PC-9 (cell line): ENCODE results near the gene NECTIN1. TPM values are rescaled to one million over a fixed set of nuclear protein-coding genes. Genes with fewer than 3 reads are reported as not detected.

Experiments used
- BruUV-seq: library from RNA; stranded (reverse); fragments of 400-500 nt; replicated peaks from 2 replicates; lab custom pipeline; 2021; lab: Mats Ljungman, UMichigan
- CTCF ChIA-PET: fragments of 300-600 bp; sonication (Branson Sonifier 250); formaldehyde crosslinking; loops from one replicate; lab custom pipeline; 2022; ENCODE audit warnings: antibody characterized with exemption; lab: Charles Lee
- POLR2A ChIA-PET: fragments of 300-600 bp; sonication (Branson Sonifier 250); formaldehyde crosslinking; loops from one replicate; lab custom pipeline; 2022; ENCODE audit warnings: antibody characterized with exemption; ENCODE audit not compliant: unreplicated experiment; lab: Charles Lee
- DNase-seq, 2 experiments: peaks; one replicate each; pipeline versions ENCODE4 v3.0.0 to v3.0.0-alpha.2; 2015 to 2022; ENCODE audit warnings: mixed read lengths in 1 of 2
- H2AFZ ChIP-seq: fragments of 200-600 bp; sonication (generic); 2 replicates; pipeline ENCODE4 v1.8.1; 2017; ENCODE audit warnings: antibody characterized with exemption
- H3F3A ChIP-seq: fragments of 200-600 bp; sonication (generic); 2 replicates; pipeline ENCODE4 v1.8.1; 2017; ENCODE audit warnings: antibody characterized with exemption, mild to moderate bottlenecking, low read depth; ENCODE audit not compliant: insufficient read depth
- H3K27ac ChIP-seq: fragments of 200-600 bp; sonication (generic); 2 replicates; pipeline ENCODE4 v1.6.1; 2016; ENCODE audit warnings: mixed run types
- H3K27me3 ChIP-seq: fragments of 200-600 bp; sonication (generic); 2 replicates; pipeline ENCODE4 v1.6.1; 2016; ENCODE audit warnings: low read depth, mixed run types; ENCODE audit not compliant: insufficient read depth
- H3K36me3 ChIP-seq: fragments of 200-600 bp; sonication (generic); 2 replicates; pipeline ENCODE4 v1.6.1; 2016; ENCODE audit warnings: low read depth, mixed run types
- H3K4me1 ChIP-seq: fragments of 200-600 bp; sonication (generic); replicated peaks from 2 replicates; pipeline ENCODE4 v1.6.1; 2016; ENCODE audit warnings: mixed run types; ENCODE audit not compliant: insufficient read depth
- H3K4me2 ChIP-seq: fragments of 200-600 bp; sonication (generic); 2 replicates; pipeline ENCODE4 v1.6.1; 2017; ENCODE audit warnings: mixed run types
- H3K4me3 ChIP-seq: fragments of 200-600 bp; sonication (generic); 2 replicates; pipeline ENCODE4 v1.6.1; 2016; ENCODE audit warnings: mixed run types
- H3K79me2 ChIP-seq: fragments of 200-600 bp; sonication (generic); 2 replicates; pipeline ENCODE4 v1.6.1; 2017; ENCODE audit warnings: low read depth, mixed run types
- H3K9me2 ChIP-seq: fragments of 200-600 bp; sonication (generic); 2 replicates; pipeline ENCODE4 v1.8.1; 2017; ENCODE audit warnings: mild to moderate bottlenecking; ENCODE audit not compliant: insufficient read depth
- H3K9me3 ChIP-seq: fragments of 200-600 bp; sonication (generic); 2 replicates; pipeline ENCODE4 v1.8.1; 2016; ENCODE audit warnings: low read depth; ENCODE audit not compliant: insufficient read depth
- H4K20me1 ChIP-seq: fragments of 200-600 bp; sonication (generic); 2 replicates; pipeline ENCODE4 v1.8.1; 2017; ENCODE audit not compliant: insufficient read depth
- CTCF ChIP-seq: fragments of 200-600 bp; sonication (generic); conservative IDR thresholded peaks from 2 replicates; pipeline ENCODE4 v1.6.1; 2017; ENCODE audit warnings: mixed run types, antibody characterized with exemption, mild to moderate bottlenecking, moderate library complexity
- EZH2 ChIP-seq: fragments of 200-600 bp; sonication (generic); IDR thresholded peaks from 2 replicates; pipeline ENCODE4 v1.8.0; 2017; ENCODE audit warnings: antibody characterized with exemption, low read depth
- intact Hi-C: fragments of 100-400 bp; cut with micrococcal nuclease; formaldehyde crosslinking; loops from one replicate; pipeline ENCODE4 v1.10.0; 2022; ENCODE audit not compliant: unreplicated experiment
- total RNA-seq: library from RNA; stranded (reverse); gene quantifications from 2 replicates; pipeline ENCODE4 v1.2.3, GENCODE V29; 2021

The NECTIN1 gene
- total RNA-seq, 1 experiment from 2014 or later: 17.6 TPM

GRCh38 chr11:119774172-119774763 is 45.3 kb upstream of the NECTIN1 start:
- H3K4me1 ChIP-seq: no peaks in the 10 kb centered on the region
- no peak overlapping the region for H3K27ac ChIP-seq
- no peak overlapping the region for H2AFZ ChIP-seq
- TF ChIP-seq EZH2 (no peak), CTCF (no peak)
- no peaks in the 10 kb centered on the region for H3K79me2 ChIP-seq
- intact Hi-C loops: no loop called here
- H3K9me3 ChIP-seq: no peaks in the 10 kb centered on the region; the same call in 1 of the 2 replicates
- no peaks in the 10 kb centered on the region for H3F3A ChIP-seq
- peak in 1 of 2 experiments; percentile 19 for DNase-seq
- no peak overlapping the region for H3K4me2 ChIP-seq
- CTCF ChIA-PET: no interaction called here
- H3K4me3 ChIP-seq: no peak overlapping the region
- POLR2A ChIA-PET: no interaction called here
- H3K36me3 ChIP-seq: no peaks in the 10 kb centered on the region
- H4K20me1 ChIP-seq: no peaks in the 10 kb centered on the region
- no peaks in the 10 kb centered on the region for H3K9me2 ChIP-seq
- peaks cover 79% of the 10 kb centered on the region for H3K27me3 ChIP-seq
- no TSS peak for BruUV-seq

- Histone ChIP-seq H3K4me1 (no peaks in the 10 kb centered on the region), H3K9me3 (no peaks in the 10 kb centered on the region; the same call in 1 of the 2 replicates), H4K20me1 (no peaks in the 10 kb centered on the region), H3K36me3 (no peaks in the 10 kb centered on the region), H3K4me2 (no peak overlapping the region), H3K4me3 (no peak overlapping the region), H3K79me2 (no peaks in the 10 kb centered on the region), H3K27me3 (peaks cover 78% of the 10 kb centered on the region), H3K27ac (no peak overlapping the region), H3F3A (no peaks in the 10 kb centered on the region), H2AFZ (no peak overlapping the region), H3K9me2 (no peaks in the 10 kb centered on the region)
- TF ChIP-seq CTCF (no peak), EZH2 (no peak)
- intact Hi-C loops: no loop called here
- no TSS peak for BruUV-seq
- POLR2A ChIA-PET: interaction anchor here (0.6 kb wide), 1 partner anchor 321 kb away, joined by 3 read pairs; no protein-coding TSS in a partner anchor
- no peak for DNase-seq
- CTCF ChIA-PET: no interaction called here
Measured at GRCh38 chr11:119772641-119773415, 43.8 kb upstream of the NECTIN1 start.

GRCh38 chr11:119772076-119772475 is 43.1 kb upstream of the NECTIN1 start:
- Histone ChIP-seq H3F3A (no peaks in the 10 kb centered on the region), H3K36me3 (no peaks in the 10 kb centered on the region), H3K27ac (no peak overlapping the region), H3K27me3 (peaks cover 77% of the 10 kb centered on the region), H4K20me1 (no peaks in the 10 kb centered on the region), H3K9me2 (no peaks in the 10 kb centered on the region), H3K9me3 (no peaks in the 10 kb centered on the region; the same call in 1 of the 2 replicates), H2AFZ (no peak overlapping the region), H3K4me1 (no peaks in the 10 kb centered on the region), H3K4me2 (no peak overlapping the region), H3K79me2 (no peaks in the 10 kb centered on the region), H3K4me3 (no peak overlapping the region)
- POLR2A ChIA-PET: no interaction called here
- no TSS peak for BruUV-seq
- no peak for TF ChIP-seq CTCF
- no peak for TF ChIP-seq EZH2
- no peak for DNase-seq
- intact Hi-C loops: no loop called here
- CTCF ChIA-PET: no interaction called here
